NCI-H128 (cell line): ENCODE data around the gene DEAF1.
"Not testable (repeated sequence)": the region's sequence is repeated elsewhere in the genome, so short reads cannot be mapped to it uniquely, and the experiment has no call there.

Source experiments
- DNase-seq: peaks from one replicate; lab custom pipeline; 2025; ENCODE audit not compliant: unreplicated experiment; lab: John Stamatoyannopoulos, UW

DEAF1 gene, protein sequence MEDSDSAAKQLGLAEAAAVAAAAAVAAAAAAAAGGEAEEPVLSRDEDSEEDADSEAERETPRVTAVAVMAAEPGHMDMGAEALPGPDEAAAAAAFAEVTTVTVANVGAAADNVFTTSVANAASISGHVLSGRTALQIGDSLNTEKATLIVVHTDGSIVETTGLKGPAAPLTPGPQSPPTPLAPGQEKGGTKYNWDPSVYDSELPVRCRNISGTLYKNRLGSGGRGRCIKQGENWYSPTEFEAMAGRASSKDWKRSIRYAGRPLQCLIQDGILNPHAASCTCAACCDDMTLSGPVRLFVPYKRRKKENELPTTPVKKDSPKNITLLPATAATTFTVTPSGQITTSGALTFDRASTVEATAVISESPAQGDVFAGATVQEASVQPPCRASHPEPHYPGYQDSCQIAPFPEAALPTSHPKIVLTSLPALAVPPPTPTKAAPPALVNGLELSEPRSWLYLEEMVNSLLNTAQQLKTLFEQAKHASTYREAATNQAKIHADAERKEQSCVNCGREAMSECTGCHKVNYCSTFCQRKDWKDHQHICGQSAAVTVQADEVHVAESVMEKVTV

DNA sequence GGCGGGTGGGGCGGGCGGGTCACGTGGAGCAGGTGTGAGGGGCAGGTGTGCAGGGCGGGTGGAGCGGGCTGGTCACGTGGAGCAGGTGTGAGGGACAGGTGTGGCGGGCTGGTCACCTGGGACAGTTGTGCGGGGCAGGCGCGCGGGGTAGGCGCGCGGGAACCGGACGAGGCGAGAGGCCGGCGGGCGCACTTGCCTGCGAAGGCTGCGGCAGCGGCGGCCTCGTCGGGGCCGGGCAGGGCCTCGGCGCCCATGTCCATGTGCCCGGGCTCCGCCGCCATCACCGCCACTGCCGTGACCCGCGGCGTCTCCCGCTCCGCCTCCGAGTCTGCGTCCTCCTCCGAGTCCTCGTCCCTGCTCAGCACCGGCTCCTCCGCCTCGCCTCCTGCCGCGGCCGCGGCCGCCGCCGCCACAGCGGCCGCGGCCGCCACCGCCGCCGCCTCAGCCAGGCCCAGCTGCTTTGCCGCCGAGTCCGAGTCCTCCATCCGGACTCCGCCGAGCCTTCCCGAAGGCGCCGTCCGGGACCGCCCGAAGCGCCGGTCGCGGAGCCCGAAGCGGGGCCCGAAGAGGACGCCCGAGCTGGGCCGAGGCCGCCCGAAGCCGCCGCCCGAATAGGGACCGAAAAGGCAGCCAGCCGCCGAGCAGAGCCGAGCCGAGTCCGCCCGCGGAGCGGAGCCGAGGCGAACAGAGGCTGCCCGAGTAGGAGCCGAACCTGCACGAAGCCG, at the start of gene DEAF1:
Gene DEAF1, minus strand, starts transcription at position 660 of the 725 bp plus-strand sequence. Its CDS starts 175 bp downstream, at position 485.
- peak; percentile 89 for DNase-seq

DNA sequence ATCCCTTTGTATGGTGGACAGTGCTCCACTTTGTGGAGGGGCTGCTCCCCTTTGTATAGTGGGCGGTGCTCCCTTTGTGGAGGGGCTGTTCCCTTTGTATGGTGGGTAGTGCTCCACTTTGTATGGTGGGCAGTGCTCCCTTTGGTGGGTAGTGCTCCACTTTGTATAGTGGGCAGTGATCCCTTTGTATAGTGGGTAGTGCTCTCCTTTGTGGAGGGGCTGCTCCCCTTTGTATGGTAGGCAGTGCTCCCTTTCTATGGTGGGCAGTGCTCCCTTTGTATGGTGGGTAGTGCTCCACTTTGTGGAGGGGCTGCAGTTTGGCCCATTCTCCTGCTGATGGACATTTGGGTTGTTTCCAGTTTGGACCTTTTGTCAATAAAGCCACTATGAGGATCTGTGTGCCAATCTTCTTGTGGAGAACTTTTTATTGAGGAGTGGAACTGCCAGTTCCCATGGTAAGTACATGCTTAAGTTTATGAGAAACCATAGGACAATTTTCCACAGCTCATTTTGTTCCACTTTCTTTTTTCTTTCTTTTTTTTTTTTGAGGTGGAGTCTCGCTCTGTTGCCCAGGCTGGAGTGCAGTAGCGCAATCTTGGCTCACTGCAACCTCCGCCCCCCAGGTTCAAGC, 47.7 kb upstream of the DEAF1 start:
- no peak for DNase-seq

DNA sequence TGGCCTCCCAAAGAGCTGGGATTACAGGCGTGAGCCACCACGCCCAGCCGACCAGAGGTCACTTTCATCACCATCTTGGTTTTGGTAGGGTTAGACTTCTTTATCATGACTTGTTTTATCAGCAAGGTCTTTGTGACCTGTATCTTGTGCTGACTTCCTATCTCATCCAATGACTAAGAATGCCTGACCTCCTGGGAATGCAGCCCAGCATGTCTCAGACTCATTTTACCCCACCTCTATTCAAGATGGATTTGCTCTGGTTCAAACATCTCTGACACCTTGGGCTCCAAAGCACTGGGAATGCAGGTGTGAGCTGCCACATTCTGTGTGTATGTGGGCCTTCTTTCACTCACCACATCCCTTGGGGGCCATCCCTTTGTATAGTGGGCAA, 47.1 kb upstream of the DEAF1 start:
- DNase-seq, result no peak

DNA sequence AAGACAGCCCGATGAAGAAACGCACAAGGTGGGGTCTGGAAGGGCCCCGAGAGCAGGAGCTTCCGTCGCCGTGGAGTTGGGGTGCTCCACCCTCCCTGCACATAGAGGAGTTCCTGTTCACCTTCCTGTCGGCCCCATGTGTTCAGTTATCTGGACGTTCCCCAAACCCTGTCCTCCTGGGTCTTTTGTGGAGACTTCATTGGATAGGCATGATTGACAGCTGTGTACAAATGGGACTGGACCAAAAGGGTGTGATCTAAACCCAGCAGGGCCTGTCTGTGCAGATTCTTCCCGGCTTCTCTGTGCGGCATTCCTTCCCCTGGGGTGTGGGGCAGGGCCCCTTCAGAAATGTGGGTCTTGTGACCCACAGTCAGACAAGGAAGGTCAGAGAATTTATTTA, 42.9 kb upstream of the DEAF1 start:
- DNase-seq, result not testable (repeated sequence)

DNA sequence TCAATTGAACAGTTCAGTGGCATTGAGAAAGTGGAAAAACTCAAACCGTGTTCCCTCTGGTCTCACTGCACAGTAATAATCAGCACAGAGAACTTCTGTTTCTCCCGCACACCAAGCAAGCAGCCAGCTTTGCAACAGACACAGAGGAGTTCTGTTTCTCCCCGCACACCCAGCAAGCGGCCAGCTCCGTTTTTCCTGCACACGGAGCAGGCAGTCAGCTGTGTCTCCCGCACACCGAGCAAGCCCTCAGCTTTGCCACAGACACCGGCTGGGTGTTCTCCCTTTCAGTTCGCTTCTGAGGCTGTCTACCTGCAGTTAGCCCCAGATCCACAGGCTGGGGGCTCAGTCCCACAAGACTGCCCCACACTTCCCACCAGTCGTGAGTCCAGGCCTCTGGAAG, 42.3 kb upstream of the DEAF1 start:
- no peak for DNase-seq

DNA sequence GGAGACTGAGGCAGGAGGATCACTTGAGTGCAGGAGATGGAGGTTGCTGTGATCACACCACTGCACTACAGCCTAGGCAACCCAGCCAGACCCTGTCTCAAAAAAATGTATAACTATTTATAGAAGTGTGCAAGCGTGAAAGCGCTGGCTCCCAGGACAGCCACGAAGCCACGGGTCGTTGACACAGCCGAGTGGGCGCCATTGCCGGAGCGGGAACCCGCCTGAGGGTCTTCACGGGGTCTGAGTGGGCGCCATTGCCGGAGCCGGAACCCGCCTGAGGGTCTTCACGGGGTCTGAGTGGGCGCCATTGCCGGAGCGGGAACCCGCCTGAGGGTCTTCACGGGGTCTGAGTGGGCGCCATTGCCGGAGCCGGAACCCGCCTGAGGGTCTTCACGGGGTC, 39.5 kb upstream of the DEAF1 start:
- not testable (repeated sequence) for DNase-seq

DNA sequence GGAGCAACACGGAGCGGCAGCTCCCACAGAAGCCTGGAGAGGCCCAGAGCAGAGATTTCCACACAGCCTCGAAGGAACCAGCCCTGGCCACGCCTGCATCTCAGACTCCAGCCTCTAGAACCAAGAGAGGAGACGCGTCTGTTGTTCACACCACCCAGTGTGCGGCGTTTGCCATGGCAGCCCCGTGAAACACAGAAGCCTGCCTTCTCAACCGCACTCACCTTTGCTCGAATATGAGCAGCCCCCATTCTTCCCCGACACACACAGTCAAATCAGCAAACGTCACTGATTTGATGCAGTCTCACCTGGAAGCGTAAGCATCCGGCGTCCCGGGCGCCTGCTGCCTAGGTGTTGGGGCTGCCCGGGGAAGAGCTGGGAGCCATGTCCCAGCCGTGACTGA, 38.0 kb upstream of the DEAF1 start:
- no peak for DNase-seq

DNA sequence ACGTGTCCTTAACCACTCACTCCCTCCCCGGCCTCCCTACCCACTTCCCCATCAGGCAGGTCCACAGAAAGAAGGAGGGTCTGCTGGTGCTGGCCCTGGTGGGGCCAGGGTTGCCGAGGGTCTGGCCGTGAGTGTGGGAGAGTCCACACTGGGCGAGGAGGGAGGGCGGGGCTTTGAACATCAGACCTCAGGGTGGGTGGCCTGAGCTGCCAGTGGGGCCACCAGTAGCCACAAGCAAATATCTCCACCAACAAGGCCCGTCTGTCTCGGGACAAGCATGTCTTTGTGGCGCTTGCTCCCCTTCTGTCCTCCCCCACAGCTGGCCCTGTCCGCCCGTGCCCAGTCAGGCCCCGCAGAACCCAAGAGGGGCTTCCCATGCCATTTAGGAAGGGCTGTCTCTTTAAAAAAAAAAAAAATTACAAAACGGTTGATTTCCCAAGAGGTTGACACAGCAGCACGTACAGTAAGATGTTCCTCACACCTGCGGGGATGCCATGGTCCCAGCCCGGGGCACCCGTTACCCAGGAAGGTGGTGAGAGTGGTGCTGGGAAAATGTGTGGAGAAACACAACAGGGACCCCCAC, 34.6 kb upstream of the DEAF1 start:
- no peak for DNase-seq

DNA sequence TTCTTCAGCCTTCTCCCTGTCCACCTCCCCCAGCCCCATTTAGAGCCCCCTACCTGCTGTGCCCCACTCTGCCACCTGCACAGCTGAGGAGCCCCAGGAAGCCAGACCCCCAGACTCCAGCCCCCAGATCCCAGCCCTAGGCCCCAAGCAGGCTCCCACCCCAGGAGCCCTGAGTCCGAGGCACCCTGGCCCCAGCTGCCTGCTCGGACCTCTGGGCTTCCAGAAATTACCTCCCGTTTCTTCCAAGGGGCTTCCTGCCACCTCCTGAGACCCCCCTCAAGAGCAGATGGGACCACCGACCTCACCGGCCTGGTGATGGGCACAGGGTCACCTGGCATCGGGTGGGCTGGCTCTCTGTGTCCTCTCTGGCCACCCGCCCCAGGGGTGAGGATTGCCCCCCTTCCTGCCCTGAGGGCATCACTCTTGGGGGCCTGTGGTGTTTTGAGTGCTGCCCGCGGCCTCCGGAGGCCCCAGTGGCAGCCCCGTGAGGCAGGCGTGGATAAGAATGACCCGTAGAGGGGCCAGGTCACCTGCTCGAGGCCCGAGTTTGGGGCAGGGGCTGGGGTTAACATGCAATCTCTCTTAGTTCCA, 34.0 kb upstream of the DEAF1 start:
- DNase-seq, result no peak

DNA sequence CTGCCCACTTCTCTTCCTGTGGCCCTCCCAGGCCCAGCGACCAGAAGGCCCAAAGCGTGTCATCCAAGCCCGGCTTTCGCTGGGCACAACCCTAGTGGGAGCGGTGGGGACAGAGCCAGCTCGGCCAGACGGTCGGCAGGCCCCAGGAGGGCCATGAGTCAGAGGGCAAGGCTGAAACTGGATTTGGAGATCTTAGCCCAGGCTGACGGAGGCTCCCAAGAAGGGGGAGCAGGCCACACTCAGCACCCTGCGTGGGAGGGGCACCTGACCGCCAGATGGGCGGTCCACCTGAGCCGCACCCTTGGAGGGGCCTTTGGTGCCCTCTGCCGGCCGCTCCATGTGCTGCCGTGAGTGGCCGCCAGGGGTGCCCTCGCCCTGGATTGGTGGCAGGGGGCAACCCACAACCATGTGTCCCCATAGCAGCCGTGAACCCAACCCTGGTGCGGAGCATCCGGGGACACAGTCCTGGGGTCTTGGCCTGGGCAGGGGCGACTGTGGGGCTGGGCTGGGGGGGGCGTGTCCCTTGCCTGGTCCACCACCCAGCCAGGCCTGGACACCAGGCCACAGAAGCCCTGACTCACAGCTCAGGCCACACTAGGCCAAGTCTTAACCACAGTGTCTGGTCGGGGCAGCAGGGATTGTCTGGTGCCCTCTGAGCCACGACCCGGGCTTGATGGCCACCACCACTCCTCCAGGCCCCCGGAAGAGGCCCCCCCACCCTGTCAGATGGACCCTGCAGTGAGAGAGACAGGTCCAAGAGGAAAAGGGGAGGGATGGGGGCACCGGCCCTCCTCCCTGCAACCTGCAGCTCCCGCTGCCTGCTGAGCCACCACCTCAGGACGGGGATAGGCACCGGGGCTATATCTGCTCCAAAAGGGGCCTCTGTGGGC, 33.1 kb upstream of the DEAF1 start:
- peak; percentile 52 for DNase-seq

DNA sequence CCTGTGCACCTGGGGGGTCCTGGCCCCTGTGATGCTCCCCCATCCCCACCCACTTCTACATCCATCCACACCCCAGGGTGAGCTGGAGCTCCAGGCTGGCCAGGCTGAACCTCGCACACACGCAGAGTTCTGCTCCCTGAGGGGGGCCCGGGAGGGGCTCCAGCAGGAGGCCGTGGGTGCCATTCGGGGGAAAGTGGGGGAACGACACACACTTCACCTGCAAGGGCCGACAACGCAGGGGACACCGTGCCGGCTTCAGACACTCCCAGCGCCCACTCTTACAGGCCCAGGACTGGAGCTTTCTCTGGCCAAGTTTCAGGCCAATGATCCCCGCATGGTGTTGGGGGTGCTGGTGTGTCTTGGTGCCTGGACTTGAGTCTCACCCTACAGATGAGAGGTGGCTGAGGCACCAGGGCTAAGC, 32.3 kb upstream of the DEAF1 start:
- DNase-seq, result no peak

DNA sequence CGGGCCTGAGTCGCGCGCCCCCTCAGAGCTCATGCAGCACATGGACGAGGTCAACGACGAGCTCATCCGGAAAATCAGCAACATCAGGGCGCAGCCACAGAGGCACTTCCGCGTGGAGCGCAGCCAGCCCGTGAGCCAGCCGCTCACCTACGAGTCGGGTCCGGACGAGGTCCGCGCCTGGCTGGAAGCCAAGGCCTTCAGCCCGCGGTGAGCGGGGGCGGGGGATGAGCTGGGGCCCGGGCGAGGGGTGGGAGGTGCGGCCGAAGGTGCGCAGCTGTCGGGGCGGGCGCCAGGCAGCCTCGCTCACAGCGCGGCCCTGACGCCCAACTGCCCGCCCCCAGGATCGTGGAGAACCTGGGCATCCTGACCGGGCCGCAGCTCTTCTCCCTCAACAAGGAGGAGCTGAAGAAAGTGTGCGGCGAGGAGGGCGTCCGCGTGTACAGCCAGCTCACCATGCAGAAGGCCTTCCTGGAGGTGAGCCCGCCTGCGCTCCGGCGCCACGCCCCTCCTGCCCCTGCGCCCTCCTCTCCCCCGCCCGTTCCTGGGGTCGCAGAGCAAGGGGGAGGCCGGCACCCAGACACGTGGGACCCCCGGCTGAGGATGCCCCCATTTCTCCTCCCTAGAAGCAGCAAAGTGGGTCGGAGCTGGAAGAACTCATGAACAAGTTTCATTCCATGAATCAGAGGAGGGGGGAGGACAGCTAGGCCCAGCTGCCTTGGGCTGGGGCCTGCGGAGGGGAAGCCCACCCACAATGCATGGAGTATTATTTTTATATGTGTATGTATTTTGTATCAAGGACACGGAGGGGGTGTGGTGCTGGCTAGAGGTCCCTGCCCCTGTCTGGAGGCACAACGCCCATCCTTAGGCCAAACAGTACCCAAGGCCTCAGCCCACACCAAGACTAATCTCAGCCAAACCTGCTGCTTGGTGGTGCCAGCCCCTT, 31.5 kb upstream of the DEAF1 start:
- peak; percentile 57 for DNase-seq

DNA sequence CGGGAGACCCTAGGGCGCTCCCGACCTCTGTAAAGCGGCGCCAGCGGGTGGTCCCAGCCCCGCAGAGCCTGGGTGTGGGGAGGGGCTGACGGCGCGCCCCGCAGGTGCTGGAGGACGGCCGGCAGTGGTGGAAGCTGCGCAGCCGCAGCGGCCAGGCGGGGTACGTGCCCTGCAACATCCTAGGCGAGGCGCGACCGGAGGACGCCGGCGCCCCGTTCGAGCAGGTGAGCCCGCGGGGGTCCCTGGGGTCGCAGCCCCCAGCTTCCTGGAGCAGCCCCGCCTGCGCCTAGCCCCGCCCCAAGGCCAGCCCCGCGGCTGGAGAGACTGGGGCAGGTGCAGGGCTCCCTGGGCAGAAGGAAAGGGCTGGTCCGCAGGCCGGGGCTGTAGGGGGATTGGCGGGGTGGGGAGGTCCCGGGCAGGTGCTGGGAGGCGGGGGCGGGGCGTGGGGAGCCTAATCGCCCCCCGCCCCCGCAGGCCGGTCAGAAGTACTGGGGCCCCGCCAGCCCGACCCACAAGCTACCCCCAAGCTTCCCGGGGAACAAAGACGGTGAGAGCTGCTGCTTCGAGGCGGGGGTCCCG, 30.7 kb upstream of the DEAF1 start:
- DNase-seq, result no peak

DNA sequence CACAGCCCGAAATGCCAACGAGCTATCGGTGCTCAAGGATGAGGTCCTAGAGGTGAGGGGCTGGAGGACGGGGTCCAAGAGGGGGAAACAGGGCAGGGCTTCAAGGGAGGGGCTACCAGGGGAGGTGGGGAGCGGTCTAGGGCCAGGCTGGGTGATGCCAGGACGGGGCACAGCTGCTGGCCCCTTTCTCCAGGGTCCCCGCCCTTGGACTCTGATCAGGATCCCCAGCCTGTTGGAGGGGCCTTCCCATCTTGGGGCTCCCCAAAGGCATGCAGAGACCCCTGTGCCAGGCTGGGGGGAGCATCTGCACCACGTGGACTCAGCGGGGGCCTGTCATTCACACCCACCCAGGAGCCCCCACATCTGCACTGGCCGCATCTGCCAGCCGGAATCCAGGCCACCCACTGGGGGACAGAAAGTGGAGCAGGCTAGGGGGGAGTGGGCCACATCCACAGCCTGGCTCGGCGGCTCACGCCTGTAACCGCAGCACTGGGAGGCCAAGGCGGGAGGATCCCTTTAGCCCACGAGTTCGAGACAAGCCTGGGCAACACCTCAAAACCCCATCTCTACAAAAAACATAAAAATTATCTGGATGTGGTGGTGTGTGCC, 29.9 kb upstream of the DEAF1 start:
- DNase-seq, result no peak

DNA sequence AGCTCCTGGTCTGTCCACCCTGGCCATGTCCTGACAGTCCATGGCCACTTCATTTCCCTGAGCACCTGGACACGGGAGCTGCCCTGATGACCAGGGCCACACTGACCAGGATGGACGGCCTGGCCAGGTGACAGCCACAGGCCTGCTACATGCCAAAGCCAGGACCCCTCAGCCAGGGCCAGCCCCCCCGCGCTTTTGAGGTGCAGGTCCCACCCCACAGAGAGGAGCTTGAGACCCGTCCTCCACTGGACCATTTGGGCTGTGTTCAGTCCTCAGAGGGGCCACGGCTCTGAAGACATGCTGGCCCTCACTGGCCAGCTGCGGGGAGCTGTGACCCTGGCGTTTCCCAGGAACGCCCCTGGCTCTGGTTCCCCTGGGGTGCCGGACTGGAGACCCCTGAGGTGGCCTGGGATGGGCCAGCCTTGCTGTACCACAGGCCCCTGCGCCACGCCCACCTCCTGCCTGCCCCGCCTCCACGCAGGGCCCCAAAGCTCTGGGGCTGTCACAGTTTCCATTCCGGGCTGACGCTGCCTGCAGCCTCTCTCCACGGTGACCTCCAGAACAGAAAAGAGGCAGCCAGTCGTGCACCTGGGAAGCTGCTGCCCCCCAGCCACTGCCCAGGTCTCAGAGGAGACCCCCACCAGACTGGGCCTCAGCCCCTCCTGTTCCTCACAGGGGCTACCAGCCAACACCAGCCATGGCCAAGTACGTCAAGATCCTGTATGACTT, 29.2 kb upstream of the DEAF1 start:
- DNase-seq, result no peak

DNA sequence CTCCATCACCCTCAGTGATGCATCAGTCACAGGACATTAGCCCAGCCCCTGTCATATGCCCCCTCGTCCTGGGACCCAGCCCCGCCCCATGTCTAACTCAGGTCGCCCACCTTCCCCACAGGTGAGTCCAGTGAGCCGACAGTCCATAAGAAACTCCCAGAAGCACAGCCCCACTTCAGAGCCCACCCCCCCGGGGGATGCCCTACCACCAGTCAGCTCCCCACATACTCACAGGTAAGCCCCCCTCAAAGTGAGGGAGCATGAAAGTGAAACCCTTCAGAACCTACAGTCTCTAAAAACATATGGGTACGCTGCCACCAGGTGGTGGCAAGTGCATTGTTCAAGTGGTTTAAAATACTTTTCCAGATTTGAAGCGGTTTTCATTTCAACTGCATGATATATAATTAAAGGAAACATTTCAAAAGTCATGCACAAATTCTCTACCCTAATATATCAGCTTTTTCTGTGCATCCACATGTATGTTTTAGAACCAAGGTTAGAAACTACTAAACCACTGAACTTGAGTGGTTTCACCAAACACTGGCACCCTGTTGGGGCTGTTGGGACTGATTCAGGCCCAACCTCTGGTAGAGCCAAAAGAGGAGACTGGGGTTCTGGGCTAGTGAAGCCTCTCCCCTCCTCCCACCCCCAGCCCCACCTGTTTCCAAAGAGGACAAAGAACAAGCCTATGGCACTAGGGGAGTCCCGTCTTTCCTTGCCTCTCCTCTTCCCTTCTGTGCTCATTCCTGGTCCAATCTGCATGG, 28.3 kb upstream of the DEAF1 start:
- no peak for DNase-seq
